Kasumi-1 (cell line): ENCODE results near the gene CD248.
A peak's percentile ranks its signal among the peaks of the same experiment; 100 is the strongest.
"Not testable (repeated sequence)": the region's sequence is repeated elsewhere in the genome, so short reads cannot be mapped to it uniquely, and the experiment has no call there.

ENCODE experiments used
- DNase-seq, 2 experiments: peaks; one replicate each; lab custom pipeline; 2025; lab: John Stamatoyannopoulos, UW

Gene CD248

DNA sequence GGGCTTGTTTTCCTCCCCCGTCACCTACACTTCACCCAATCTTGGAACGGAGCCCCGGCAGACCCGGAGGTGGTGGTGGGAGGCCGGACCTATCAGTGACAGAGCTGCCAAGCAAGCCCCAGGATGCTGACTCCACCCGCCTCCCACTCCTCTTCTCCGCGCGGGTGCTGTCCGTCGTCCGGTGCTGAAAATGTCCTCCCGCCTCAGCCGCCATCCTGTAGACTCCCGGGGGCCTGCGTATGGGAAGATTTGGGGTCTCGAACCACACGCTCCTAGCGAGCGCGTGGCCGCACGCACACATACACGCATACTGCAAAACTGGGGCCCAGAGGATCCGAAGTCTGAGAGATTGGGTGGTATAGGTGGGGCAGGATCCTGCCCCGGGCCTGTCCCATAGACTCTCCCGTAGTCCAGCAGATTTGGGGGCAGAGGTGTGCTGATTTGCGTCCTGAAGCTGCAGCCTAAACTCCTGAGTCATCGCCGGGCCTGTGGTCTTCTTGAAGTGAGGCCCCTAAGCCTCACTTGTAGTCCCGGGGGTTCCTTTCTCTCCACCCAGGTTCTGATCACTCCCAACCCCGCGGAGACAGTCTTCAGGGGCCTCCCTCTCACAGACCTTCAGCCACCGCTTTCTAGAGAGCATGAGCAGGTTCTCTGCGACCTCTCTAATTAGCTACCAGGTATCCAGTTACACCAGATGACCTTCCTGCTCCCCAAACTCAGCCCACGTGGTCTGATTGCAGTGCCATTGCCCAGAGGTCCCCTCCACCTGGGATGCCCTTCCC is 27.1 kb downstream of the CD248 start:
- peak; percentile 71 to 77 for DNase-seq

DNA sequence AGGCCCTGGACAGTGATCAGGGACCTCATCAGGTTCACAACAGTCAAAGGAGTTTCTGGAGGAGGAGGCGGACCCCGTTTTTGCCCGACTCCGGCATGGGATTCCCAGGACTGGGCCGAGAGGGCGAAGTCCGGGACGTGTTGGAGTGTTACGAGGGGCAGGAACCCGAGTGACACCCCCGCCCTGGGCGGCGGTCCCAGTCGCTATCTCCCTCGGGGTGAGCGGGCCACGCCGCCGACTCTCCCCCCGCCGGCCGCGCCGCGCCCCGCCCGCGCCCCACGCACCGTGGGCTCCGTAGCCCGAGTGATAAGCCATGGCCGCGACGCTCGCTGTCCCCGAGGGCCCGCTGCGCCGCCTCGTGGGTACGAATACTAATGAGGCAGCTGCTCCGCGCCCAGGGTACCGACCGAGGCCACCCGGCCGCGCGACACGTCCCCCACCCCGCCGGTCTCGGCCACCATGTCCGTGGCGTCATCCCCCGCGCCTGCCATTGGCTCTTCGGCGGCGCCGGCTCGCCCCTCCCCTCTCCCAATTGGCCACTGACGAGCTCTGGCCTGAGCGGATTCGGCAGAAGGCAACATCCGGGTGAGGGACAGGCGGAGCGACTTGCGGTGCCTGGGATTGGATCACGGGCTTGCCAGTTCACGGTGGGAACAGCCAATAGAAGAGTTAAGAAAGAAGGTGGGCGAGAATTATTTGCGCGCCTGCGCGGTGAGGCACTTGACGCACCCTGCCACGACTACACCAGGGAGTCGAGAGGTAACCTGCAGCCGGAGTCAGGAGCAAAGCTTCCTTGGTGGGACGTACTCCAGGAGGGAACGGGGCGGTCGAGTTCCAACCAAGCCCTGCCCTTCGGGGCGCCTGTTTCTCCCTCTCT is 27.9 kb downstream of the CD248 start, which contains the start of gene YIF1A:
TSS of gene YIF1A (minus strand) at position 473 of the 877 bp plus-strand sequence. CDS start at position 315, 158 bp downstream.
- peak; percentile 98 to 99 for DNase-seq

DNA sequence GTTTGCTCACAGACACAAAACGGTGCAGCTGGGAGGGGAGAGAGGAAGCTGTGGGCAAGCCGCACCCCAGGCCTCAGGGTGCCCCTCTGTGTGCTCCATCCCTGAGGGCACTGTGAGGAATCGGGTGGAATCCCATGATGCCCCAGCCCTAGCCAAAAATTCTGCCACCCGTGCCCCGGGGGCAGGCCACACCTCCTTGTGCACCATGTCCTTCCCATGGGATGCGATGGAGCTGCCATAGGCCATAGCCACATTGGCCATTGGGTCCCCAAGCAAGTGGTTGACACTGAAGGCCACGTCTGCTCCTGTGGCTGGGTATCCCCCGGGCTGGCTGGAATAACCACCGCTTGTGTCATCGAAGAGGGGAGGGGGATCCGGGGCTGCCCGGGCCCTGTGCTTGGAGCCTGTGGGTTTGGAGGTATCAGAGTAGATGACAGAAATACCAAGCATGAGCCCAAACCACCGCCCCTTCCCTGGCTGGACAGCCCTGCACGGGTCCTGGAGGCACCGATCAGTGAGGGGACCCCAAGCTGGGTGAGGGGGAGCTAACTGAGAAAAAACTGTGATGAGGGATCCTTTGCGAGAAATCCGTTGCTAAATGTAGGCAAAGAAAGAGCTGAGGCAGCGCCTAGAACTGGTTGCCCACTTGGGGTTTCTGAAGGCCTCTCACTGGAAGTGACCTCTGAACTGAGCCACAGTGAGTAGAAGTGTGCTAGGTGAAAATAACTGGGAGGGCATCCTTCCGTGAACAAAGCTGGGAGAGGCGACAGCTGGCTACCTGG is 28.8 kb downstream of the CD248 start:
- DNase-seq, result no peak

DNA sequence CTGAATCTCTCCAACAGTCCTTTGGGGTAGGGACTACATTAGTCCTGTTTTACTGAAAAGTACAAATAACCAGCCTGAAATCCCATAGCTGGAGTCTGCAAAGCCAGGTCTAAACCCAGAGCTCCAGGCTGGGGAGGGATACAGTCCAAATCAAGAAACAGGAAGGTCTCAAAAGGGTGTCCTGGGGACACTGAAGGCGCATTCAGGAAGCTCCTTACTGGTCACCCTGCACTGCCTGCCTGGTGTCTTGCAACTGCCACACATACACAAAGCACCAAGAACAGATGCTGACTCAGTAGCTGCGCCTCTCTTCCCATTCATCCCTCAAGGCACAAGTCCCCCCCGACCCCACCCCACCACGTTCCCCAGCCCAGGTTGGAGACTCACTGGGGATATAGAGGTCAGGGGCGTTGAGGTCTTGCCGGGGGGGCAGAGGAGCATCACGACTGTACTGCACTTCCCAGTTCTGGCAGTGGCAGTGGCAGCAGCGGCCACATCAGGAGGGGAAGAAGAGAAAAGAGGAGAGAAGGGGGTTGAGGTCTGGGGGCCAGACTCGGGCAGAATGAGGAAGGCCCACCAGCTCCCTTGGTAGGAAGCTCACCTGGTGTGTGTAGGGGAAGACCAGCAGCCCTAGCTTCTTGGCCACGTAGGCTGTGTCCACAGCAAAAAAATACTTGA is 29.5 kb downstream of the CD248 start:
- DNase-seq, result no peak

DNA sequence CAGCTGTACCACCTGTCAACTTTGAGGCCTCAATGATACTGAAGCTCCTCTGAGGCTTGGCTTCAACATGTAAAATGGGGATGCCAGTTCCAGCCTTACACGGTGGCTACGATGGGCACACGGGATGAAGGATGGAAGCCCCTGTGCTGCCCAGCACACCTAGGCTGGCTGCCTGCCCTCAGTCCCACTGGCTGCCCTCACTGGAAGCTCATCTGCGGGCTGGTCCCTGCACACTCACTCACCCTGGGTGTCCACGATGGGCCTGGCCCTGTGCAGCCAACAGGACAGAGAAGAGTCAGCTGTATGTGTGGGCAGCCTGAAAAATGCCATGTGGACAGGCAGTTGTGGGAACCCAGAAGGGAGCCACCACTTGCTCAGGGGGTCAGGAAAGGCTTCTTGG is 30.1 kb downstream of the CD248 start:
- DNase-seq, result no peak

DNA sequence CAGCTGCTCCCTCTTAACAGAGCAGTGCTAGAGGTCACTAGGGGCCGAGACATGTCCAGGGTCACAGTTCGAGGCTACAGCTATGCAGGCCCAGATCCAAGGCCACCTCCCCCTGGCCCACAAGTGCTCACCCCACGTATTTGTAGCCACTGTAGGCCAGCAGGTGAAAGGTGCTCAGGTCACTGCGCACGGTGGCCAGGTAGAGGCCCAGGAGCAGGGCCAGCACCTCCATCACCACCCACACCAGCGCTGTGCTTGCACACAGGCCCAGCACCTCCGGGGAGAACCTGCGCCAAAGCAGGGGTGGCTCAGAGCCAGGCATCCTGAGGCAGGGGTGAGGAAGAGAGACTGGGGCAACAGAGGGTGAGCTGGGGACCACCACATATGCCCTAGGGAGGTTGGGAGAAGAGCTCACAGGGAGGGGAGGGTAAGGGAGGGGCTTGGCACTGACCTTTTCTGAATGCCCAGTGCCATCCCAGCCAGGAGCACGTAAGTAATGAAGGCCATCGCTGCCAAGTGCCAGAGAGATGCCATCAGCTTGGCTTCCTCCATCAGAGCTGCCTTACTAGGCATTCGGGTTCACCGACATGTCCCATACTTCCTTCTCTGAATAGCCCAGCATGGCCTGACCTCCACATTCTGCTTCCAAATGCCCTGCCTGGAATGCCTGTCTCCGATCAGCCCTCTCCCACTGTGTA is 31.4 kb downstream of the CD248 start:
- DNase-seq, result no peak

DNA sequence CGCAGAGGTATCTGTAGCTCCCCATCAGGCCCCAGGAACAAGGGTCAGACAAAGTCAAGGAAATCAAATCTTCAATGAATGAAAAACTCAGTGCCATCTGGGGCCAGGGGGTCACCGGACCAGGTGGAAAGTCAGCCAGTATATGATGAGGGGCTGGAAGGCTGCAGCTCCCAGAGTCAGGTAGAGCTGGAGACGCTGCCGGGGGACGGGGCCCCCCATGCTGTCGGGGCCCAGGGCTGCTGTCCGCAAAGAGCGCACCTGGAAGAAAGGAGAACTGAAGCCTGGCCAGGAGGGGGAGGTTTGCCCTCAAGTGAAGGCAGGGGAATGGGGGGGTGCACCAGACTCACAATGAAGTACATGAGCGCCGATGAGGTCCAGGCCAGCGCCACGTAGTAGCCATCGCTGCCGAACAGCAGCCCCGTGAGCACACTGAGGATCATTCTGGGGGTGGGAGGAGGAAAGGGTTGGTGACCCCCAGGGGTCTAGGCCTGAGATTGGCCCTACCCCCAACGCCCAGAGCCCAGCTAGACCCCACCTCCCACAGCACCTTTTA is 32.2 kb downstream of the CD248 start:
- DNase-seq, result no peak

DNA sequence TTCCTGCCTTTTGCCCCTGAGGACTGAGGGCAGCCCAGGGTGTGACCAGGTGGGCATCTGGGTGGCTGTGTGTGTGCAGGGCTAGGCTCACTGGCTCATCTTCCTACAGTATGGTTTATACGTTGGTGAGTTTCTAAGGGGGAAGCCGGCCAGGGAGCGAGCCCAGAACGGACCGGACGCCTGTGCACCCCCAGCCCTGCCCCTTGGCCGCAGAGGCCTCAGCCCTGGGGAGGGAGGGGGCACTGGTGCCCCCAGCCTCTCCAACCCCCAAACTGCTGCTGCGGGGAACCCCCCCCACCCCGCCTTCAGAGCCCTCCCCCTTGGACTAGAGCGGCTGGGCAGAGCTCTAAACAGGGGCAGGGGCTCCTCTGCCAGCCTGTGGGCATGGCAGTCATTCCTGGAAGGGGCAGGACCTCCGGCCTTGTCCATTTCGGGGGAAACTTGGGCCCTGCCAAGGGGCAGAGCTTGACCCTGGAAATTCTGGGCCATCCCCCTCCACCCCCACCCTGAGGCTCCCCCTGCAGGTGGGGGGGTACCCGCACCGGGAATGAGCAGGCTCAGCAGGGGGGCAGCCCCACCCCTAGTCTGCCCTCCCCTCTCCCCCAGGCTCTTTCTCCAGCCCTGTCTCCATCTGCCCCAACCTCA is 33.3 kb downstream of the CD248 start:
- no peak for DNase-seq

DNA sequence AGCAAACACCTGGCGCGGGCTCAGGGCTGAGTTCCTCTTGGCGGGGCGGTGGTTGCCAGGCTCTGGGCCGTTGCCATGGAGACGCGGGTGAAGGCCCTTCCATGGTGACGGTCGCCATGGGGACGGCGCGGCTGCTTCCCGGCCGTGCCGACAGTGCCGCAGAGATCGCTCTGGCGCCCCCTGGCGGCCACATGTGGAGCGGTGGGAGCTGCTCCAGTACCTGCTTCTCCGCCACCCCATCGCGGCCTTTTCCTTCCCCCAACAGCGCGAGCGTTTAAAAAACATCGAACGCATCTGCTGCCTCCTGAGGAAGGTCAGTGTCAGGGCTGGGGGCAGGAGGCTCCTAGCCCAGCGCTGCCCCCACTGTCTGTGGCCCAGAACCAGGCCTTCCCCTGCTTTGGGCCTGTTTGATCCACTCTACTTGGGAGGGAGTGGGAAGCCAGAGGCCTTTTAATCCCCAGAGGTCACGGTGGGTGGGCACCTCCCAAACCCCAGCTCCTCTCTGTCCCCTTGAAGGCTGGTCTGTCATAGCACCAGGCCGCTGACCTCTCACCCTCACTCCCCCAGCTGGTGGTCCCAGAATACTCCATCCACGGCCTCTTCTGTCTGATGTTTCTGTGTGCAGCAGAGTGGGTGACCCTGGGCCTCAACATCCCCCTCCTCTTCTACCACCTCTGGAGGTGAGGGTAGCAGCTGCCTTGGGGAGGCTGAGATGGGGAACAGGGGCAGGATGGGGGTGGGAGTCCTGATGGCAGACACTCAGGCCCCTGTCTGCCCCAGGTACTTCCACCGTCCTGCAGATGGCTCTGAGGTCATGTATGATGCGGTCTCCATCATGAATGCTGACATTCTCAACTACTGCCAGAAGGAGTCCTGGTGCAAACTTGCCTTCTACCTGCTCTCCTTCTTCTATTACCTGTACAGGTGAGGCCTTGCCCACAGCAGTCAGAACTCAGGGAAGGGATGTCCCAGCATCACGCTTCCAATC is 34.1 kb downstream of the CD248 start:
- DNase-seq, result peak; percentile 90 to 91

DNA sequence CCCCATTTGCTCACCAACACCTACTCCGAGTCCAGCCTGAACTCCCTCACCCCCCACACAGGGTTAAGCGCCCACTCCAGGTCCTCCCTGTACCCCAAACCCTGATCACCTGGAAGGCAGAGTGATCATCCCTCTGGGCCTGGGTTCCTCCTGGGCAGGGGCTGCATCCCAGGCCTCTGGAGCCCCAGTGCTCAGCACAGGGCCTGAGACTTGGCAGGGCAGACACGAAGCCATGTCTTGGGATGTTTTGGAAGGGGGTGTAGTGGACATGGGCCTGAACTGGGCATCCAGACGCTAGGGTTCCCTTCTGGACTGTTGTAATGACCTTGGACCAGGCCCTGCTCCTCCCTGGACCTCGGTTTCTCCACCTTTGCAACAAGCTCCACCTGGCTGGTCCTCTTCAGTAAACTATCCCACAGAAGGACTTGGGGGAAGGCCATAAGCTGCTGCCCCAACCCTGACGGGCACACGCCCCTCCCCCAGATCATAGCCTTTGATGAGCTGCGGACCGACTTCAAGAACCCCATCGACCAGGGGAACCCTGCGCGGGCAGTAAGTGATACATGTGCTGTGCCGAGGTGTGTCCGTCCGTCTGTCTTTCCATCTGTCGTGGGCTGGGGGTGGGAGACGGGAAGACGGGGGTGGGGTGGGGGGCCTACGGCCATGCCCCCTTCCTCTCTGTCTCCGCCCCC is 34.9 kb downstream of the CD248 start:
- DNase-seq, result no peak

DNA sequence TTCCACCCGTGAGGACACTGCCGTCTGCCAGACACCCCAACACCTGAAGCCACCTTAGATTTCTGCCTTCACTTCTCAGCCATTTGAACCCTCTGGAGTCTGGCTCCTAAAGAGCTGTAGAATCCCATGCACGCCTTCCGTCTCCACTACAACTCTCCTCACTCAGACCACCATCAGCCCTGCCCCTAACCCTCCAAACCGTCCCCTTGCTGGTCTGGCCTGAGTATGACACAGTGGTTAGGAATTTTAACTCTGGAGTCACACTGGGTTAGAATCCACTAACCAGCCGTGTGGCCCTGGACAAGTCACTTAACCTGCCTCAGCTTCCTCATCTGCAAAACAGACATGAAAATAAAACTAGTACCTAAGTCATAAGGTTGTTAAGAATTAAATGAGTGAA is 35.8 kb downstream of the CD248 start:
- DNase-seq, result no peak

DNA sequence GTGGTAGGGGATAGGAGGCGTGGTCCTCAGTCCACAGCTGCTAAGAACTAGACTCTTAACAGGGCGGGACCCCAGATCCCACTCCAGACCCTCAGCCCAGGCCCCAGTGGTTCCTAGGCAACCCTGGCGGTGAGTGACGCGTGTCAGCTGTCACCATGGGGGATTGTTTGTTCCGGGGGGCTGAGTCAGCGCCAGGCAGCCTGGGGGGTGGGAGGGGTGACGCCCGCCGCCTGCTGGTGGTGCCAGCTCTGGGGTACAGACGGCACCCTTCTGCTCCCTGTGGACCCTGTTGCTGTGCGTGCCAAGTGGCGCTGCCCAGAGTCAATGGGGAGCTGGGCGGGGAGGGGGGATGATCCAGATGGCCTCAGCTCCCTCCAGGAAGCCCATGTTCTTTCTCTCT is 36.4 kb downstream of the CD248 start:
- no peak for DNase-seq

DNA sequence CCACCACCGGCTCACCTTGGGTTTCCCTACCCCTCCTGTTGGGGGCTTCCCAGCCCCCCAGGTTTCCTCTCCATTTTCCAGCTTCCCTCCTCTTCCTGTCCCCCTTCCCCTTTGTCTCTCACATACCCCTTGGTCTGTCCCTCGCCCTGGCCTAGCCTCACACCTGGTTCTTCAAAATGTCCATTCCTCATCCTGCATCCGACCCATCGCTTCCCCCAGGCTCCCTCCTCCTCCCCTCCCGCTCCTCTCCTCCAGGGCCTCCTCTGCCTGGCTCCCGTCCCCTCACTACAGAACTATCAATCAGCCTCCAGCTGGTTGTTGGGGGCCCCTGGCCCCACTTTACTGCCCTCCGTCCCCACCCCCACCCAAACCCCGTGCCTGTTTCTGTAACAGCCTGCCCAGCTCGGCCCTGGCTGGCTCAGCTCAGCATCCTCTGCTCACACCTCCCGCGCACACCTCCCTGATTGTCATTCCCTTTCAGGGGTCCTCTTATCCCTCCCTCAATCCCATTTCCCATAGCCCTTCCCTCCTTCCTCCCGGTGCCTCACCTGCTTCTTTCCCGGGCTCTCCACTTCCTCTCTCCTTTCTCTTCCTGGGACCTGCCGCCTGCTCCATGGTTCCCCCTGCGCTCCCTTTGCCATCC is 37.6 kb downstream of the CD248 start:
- no peak for DNase-seq

DNA sequence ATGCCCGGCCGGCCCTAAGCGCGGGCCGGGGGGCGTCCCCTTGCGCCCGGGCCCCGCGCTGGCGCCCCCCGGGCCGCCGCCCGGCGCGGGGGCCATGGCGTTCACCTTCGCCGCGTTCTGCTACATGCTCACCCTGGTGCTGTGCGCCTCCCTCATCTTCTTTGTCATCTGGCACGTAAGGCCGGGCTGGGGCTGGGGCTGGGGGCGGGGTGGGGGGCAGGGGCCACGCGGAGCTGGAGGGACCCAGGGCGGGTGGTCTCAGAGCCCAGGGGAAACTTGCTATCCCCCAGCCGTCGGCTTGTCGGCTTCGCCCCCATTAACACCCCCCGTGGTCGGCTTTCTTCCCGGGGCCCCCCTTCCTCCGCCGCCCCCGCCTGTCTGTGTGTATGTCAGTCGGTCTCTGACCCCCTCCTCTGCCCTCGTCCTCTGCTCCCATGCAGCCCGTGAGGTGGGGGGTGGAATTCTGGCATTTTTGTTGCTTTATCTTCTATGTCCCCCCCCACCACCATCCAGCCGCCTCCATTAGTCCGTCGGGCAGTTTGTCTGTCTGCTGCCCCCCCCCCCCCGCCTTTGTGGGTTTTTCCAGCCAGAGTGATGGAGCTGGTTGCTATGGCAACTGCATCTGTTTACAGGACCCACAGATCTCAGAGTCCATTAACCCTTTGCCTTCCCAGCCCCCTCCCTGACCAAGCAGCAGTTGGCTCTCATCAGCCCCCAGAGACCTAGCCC is 38.3 kb downstream of the CD248 start:
- DNase-seq, result no peak

DNA sequence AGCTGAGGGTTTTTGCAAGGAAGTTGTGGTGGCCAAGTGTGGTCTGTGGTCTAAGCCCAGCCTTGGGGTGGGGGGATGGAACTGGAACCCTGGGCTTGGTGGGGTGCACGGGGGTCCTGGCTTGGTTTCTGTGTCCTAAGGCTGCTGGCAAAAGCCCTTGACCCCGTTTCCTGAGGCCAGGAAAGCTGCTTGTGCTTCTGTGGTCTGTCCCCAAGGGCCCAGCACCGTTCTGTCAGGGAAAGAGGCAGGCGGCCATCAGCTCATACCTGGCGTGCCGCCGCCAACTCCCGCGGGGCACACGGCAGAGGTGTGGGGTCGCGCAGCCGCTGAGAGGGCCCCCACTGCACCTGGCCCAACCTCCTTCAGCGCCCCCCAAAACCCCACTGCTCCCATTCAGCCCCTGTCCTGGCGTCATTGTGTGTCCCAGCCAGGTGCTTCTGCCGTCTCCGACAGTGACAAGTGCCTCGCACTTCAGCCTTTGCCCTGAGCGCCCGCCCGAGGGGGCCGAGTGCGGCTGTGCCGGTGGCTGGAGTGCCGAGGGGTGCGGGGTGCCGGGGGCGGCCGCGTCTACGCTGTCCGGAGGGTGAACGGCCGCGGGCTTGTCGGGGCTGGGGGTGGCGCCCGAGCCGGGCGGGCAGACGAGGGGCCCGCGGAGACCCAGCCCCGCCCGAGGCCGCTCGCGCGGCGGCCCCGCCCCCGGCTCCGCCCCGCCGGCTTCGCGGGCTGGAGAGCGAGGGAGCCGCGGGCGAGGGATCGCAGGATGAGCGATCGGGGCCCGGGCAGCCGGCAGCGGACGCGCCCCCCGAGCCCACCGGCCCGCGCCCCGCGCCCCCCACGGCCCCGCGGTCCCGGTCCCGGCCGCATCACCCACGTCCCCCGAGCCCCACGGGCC is 39.1 kb downstream of the CD248 start, which contains the start of gene CNIH2:
TSS of gene CNIH2 (plus strand) at position 705 of the 892 bp plus-strand sequence. CDS start 282 bp downstream, outside the sequence.
- peak in 1 of 2 experiments; percentile 11 for DNase-seq

DNA sequence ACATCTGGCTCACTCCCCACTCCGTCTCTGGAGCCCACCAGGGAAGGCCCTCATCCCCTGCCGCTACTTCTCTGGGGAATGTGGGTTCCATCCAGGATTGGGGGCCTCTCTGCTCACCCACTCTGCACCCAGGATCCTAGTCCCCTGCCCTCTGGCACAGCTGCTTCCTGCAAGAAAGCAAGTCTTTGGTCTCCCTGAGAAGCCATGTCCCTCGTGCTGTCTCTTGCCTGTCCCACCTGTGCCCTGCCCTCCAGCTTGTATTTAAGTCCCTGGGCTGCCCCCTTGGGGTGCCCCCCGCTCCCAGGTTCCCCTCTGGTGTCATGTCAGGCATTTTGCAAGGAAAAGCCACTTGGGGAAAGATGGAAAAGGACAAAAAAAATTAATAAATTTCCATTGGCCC is 39.8 kb downstream of the CD248 start:
- not testable (repeated sequence) for DNase-seq
